GM21526 (cell line): Measurements from ENCODE around the gene KLC3.
"Not testable (repeated sequence)": the region's sequence is repeated elsewhere in the genome, so short reads cannot be mapped to it uniquely, and the experiment has no call there.

Experiments
- ATAC-seq: cut with Tn5 transposase; IDR thresholded peaks from one replicate; pipeline ENCODE4 v1.9.1; 2021; ENCODE audit warnings: moderate library complexity; ENCODE audit not compliant: unreplicated experiment, low FRiP score

Gene KLC3

DNA sequence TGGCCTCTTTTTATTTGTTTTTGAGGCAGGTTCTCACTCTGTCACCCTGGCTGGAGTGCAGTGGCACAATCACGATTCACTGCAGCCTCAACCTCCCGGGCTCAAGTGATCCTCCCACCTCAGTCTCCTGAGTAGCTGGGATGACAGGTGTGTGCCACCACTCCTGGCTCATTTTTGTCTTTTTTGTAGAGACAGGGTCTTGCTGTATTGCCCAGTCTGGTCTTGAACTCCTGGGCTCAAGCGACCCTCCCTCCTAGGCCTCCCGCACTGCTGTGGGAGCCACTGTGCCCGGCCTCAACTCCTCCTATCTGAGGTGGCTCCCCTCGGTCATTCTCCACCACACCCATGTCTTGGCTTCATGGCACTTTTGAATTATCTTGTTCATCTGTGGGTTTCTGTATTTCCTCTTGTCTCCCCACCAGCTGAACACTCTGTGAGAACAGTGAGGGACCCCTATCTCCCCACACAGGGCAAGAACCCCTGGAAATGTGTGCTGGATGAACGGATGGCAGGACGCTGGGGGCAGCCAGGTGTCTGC, 25.8 kb upstream of the KLC3 start:
- no peak for ATAC-seq

DNA sequence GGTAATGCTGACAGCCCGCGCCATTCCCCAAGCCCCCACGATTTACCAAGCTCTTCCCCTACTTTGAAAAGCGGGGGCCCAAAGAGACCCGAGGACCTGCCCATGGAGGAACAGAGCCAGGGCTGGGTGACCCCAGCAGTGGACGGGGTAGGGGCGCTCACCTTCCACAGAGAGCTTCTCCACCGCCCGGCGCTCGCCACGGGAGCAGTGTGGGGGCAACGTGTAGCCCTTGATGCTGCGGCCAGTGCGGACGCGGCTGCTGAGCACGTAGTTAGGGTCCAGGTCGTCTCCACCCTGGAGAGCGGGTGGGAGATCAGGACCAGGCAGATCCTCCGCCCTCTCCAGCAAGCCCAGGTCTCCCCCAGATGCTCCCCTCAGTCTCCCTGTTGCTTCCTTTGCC, 25.2 kb upstream of the KLC3 start:
- no peak for ATAC-seq

DNA sequence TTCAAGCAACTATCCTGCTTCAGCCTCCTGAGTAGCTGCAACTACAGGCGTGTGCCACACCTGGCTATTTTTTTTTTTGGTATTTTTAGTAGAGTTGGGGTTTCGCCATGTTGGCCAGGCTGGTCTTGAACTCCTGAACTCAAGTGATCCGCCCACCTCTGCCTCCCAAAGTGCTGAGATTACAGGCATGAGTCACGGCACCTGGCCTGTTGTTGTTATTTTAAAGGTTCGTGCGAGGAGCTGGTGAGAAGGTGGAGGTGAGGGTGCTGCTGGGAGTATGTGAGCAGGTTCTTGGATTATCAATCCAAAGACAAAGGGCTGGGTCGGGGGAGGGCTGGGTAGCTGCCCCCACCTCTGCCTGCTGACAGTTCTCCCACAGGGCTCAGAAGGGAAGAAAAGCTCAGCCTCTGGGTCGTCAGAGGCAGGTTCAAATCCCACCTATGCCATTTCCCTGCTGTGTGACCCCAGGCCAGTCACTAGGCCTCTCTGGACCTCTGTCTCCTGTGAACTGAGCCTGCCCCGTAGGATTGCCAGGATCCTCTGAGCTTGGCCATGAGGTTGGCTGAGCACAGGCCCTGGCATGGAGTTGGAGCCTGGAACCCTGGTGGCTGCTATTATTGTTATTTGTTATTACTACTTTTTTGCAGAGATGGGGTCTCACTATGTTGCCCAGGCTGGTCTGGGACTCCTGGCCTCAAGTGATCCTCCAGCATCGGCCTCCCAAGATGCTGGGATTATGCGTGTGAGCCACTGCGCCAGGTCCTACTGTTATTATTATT, 19.4 kb upstream of the KLC3 start:
- ATAC-seq, result no peak

DNA sequence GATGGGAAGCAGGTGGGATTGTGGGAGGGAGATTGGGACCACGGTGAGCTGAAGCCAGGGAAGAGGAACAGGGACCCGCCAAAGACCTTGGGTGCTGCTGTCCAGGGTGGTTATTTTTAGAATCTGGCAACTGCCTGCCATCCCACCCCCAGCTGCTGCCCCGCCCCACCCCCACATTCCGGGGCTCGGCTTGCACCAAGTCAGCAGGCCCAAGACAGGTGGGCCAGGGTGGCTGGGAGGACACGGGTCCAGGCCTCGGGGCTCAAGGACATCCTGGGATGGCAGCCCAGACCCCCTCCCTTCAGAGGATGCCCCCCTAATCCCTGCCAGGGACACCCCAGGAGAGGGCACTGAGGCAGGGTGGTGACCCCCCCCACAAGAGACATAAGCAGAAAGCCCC, 18.7 kb upstream of the KLC3 start:
- ATAC-seq, result no peak

DNA sequence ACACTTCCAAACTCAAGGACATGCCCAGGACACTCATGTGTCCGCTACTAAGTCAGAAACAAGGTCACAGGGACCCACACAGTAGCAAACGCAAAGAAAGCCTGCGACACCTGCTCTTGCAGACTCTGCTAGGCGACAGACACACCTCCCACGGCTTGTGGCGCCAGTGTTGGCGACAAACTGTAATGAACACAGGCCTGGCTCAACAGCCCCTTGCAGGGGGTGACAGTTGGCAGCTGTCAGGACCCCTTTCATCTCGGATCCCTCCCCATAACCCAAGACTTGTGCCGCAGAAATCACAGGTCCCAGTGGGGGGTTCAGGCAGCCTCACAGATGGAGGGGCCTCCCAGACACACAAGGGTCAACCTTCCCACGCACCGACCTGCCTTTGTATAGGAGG, 18.2 kb upstream of the KLC3 start:
- no peak for ATAC-seq

DNA sequence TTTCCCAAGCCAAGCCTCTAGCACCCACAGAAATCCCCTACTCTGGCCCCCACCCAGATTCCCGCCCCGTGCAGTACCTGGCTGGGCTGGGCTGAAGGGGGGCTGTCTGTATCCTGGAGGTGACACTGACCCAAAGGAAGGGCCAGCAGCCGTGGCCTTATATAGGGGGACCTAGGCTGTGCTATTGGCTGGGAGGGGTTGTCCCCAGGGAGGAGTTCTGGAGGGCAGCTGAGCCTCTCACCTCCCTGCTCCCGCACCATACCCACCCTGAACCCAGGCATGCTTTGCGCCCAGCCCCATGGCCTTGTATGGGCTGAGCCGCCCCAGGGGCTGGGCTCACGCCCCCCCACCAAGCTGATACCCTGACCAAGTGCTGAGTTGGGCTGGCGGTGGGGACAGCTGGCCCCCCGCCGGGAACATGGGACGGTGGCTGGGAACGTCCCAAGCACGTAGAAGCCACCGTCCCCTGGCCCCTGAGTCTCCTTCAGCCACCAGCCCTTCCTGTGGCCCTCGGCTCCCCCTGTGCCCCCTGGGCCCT, 17.7 kb upstream of the KLC3 start, which contains the start of gene CKM:
Gene CKM (minus strand): TSS at position 132 of the 538 bp plus-strand sequence. CDS start 3,162 bp downstream, outside the sequence.
- no peak for ATAC-seq

DNA sequence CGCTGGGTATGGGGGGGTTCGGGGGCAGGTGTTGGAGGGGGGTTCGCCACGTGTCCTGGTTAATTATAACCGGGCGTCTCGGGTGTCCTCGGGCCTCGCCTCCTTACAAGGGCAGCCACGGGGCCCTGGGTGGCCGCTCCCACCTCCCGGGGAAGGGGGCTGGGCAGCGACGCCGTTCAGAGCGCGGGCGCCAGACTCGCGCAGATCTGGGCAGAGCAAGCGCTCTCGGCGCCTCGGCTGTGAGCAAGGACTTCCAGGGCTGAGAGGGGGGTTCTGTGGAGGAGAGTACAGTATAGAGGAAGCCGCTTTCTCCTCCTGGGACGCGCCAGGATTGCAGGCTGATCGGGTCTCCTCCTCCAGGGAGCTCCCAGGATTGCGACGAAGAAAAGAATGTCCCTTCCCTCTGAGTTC, 16.9 kb upstream of the KLC3 start:
- ATAC-seq, result no peak

DNA sequence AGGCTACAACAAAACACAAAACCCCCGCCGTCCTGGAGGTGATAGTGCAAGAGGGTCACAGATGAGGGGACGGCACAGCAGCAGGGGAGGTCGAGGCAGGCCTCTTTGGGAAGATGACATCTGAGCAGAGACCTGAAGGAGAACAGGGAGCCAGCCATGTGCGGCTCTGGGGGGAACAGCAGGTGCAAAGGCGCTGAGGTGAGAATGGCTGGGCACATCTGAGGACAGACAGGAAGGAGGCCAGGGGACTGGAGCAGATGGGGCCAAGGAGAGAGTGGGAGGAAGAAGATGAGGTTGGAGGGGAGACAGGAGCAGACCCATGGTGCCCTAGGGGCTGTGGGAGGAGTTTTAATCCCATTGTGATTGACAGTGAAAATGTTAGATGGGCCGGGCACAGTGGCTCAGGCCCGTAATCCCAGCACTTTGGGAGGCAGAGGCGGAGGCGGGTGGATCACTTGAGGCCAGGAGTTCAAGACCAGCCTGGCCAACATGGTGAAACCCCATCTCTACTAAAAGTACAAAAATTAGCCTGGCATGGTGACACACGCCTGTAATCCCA, 16.1 kb upstream of the KLC3 start:
- no peak for ATAC-seq

DNA sequence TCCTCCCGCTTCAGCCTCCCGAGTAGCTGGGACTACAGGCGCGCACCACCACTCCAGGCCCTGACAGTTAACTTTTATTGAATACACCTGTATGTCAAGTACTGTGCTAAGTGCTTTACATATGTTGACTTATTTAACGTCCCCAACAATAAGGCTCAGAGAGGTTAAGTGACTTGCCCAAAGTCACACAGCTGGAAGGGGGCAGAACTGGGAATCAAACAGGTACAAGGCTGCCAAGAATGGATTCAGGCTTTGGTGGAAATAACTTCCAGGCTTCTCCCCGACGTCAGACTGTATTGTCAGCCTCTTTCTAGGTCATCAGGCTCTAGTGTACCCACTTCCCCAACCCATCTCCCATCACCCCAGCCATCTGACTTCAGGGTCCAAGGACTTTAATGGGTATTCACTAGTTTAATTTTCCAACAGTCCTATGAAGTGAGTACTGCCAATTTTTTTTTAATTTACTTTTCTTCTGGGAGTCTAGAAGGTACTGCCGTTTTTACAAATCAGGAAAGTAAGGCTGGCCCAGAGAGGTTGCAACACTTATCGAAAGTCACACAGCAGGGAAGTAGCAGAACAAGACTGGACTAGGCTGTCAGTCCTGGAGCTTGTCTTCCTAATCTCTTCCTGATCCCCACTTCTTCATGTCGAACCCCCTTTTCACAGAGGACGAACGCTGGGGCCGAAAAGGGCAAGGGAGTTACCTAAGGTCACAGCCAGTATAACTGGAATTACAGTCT, 13.0 kb upstream of the KLC3 start:
- ATAC-seq, result no peak

DNA sequence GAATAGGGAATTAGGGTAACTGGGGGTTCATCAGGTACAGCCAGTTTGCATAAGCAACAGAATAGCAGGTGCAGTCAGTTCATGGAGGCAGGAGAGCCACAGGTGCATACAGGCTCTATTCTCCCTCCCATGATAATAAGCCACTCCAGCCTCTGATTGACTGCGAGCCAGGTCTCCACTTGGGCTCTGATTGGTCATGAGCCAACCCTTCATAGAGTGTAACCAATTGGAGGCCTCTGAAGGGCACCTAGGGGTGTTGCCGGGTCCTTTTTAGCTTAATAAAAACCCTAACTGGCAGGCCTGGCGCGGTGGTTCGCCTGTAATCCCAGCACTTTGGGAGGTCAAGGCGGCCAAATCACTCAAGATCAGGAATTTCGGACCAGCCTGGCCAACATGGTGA, 9.1 kb upstream of the KLC3 start:
- no peak for ATAC-seq

DNA sequence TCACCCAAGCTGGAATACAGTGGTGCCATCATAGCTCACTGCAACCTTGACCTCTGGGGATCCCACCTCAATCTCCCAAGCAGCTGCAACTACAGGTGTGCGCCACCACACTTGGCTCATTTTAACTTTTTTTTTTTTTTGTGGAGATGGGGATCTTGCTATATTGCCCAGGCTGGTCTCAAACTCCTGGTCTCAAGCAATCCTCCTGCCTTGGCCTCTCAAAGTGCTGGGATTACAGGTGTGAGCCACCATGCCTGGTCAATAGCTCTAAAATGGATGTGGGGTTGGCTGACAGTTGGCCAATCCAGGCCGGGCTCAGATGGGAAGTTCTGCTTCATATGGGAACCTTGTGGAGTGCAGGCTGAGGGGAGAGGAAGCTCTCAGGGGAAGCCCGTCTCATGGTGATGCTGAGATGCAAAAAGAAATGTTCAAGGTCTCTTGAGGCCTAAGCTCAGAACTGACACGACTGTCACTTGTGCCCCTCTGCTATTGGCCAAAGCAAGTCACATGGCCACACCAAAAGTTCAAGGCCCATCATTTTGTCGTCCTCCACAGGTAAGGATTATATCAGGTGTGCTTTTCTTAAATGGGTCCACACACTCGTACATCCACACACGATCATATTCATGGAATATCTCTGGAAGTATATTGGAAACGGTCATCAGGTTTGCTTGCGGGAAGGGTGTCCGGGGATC, 6.8 kb upstream of the KLC3 start:
- no peak for ATAC-seq

DNA sequence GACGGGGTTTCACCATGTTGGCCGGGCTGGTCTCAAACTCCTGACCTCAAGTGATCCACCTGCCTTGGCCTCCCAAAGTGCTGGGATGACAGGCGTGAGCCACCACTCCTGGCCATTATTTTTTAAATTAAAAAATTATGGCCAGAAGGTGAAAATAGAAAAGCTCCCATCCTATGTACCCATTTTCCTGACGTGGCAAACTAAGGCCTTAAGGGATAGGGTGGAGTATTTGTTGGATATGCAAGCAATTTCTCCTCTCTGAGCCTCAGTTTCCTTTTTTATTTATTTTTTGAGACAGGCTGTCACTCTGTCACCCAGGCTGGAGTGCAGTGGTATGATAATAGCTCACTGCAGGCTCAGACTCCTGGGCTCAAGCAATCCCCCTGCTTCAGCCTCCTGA, 5.7 kb upstream of the KLC3 start:
- ATAC-seq, result not testable (repeated sequence)

DNA sequence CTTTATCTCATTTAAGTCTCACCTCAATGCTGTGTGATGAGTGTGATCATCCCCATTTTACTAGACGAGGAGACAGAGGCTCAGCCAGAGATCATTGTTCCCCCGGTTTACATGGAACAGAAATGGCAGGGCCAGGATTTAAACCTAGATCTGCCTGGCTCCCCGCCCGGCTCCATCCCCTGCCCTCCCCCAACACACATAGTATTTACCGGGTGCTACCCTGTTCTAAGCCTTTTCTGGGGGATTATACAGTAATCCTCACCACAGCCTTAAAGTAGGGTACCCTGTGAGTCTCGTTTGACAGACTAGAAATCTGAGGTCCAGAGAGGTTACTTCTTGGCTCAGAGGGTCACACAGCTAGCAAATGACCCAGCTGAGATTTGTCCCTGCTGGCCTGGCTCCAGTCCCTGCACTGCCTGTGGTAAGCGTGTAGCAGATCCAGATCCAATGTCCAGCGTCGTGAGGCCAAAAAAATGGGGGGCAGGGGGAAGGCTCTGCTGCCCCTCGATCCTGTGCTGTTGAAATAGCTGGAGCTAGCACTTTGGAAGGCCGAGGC, 3.8 kb upstream of the KLC3 start:
- no peak for ATAC-seq

DNA sequence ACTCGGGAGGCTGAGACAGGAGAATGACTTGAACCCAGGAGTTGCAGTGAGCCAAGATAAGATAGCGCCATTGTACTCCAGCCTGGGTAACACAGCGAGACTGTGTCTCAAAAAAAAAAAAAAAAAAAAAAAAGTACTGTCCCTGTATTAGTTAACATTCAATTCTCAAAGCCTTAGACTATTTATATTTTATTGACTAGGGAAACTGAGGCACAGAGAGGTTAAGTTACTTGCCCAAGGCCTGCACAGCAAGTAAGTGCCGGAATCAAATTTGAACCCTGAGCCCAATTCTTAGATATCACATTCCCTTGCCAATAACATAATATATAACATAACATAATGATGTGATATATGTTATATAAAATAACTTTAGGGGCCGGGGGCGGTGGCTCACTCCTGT, 921 bp upstream of the KLC3 start:
- no peak for ATAC-seq

DNA sequence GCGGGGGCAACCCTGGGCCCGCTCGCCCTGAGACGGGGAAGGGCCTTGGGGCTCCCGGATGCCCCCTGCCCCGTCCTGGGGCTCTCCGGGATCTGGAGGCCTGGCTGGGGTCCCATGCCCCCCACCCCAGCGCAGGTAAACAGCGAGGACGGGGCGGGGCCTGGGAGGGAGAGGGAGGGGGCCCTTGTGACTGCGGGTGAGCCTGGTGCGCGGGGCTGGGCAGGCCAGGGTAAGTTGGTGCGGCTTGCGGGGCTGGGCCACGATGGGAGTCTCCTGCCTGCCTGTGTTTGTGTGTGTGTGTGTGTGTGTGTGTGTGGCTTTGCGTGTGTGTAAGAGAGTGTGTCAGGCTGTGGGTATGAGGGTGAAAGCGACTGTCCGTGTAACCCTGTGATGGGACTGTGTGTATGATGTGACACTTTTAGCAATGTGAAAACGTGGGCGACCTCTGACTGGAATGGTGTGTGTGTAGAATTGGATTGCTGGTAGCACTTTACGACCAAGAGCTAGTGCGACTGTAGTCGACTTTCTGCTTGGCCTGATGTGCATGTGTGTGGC, 426 bp downstream of the KLC3 start:
- no peak for ATAC-seq

DNA sequence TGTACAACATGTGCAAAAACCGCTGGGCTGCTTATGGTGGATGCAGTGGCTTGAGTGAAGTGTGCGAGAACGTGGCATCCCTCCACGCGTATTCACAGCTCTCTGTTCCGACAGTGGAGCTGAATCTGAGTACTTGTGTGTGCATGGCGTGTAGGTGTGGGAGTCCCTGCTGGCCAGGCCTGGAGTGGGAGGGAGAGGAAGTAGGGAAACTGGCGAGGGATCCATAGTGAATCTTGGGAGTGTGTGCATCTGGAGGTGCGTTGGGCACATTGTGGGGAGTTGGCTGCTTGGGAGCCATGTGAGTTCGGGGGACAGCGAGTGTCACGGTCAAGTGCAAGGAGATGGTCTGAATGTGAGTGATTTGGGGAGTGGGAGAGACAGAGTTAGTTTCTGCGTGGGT, 2.4 kb downstream of the KLC3 start:
- no peak for ATAC-seq

DNA sequence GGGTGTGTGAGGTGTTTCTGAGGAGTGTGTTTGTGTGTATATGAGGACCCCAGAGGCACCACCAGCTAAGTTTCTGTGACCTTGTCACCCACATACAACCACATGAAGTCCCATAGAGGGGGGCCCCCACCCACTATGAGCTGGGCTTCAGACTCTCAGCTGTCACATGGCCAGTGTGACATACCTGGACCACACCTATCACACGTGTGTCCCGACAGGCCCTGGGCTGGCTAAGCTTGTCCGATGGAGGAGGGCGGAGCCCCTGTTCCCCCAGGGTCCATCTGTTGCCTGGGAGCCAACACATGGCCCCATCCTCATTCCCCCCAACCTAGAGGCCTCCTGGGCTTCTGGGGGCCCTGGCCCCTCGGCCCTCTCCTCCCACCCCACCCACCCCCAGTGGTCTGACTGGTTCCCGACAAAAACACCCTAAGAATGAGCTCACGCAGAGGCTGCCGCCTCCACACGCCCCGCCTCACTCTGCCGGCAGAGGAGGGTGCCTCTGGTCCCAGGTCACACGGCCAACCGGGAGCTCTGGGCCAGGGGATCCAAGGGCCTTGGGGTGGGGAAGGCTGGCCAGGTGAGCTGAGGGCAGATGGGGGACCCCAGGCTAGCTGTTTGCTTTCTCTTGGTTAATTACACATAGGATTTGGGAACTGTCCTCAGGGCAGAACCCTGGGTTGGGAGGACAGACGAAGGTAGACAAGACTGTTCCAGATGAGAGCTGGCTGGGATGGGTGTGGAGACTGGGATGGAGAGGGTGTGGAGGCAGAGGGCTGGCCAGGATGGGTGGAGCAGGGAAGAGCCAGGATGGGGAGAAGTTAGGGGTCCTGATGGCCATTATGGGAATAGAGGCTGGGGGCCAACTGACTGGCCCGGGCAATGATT, 4.3 kb downstream of the KLC3 start:
- no peak for ATAC-seq

DNA sequence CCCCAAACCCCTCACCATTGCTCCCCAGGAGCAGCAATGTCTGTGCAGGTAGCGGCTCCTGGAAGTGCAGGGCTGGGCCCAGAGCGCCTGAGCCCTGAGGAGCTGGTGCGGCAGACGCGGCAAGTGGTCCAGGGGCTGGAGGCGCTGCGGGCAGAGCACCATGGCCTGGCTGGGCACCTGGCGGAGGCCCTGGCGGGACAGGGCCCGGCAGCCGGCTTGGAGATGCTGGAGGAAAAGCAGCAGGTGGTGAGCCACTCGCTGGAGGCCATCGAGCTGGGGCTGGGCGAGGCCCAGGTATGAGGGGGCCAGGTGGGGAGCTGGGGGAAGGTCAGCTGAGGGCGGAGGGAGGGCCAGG, 4.9 kb downstream of the KLC3 start:
- ATAC-seq, result no peak

DNA sequence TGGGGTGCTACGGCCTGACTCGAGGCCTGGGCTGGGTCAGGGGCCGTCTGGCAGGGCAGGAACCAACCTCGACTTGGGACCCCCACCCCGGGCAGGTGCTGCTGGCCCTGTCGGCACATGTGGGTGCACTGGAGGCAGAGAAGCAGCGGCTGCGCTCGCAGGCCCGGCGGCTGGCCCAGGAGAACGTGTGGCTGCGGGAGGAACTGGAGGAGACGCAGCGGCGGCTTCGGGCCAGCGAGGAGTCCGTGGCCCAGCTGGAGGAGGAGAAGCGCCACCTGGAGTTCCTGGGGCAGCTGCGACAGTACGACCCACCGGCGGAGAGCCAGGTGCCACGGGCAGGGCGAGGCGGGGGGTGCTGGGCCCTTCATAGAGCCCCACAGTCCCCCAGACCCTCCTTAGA, 5.9 kb downstream of the KLC3 start:
- ATAC-seq, result no peak
